ENCODE data around the gene TNFRSF21.
"Not testable (repeated sequence)": the region's sequence is repeated elsewhere in the genome, so short reads cannot be mapped to it uniquely, and the experiment has no call there.

Gene TNFRSF21

GRCh38 chr6:47309291-47310130 lies at the start of gene TNFRSF21:
TNFRSF21 (minus strand) TSS chr6:47309905; CDS start chr6:47309511, 394 bp downstream.
- DNase-seq (ENCODE audit: low read depth in 2 of 2) = peak; percentile 70 to 78

- no peak for DNase-seq (ENCODE audit: low read depth in 2 of 2)
Observed at GRCh38 chr6:47358440-47359225, 48.9 kb upstream of the TNFRSF21 start.

- no peak for DNase-seq (ENCODE audit: low read depth in 2 of 2)
Observed at GRCh38 chr6:47357827-47358226, 48.1 kb upstream of the TNFRSF21 start.

GRCh38 chr6:47355496-47355895 lies 45.8 kb upstream of the TNFRSF21 start:
- DNase-seq (ENCODE audit: low read depth in 2 of 2) = no peak

- no peak for DNase-seq (ENCODE audit: low read depth in 2 of 2)
Observed at GRCh38 chr6:47353871-47354270, 44.2 kb upstream of the TNFRSF21 start.

- DNase-seq (ENCODE audit: low read depth in 2 of 2) = no peak
Observed at GRCh38 chr6:47352966-47353365, 43.3 kb upstream of the TNFRSF21 start.

GRCh38 chr6:47352194-47352920 lies 42.7 kb upstream of the TNFRSF21 start:
- DNase-seq (ENCODE audit: low read depth in 2 of 2) = no peak

- DNase-seq (ENCODE audit: low read depth in 2 of 2) = no peak
Observed at GRCh38 chr6:47351621-47352020, 41.9 kb upstream of the TNFRSF21 start.

- DNase-seq (ENCODE audit: low read depth in 2 of 2) = no peak
Observed at GRCh38 chr6:47349931-47350330, 40.2 kb upstream of the TNFRSF21 start.

- no peak for DNase-seq (ENCODE audit: low read depth in 2 of 2)
Observed at GRCh38 chr6:47348316-47348863, 38.7 kb upstream of the TNFRSF21 start.

GRCh38 chr6:47345761-47346160 lies 36.1 kb upstream of the TNFRSF21 start:
- DNase-seq (ENCODE audit: low read depth in 2 of 2) = no peak

GRCh38 chr6:47344022-47344421 lies 34.3 kb upstream of the TNFRSF21 start:
- DNase-seq (ENCODE audit: low read depth in 2 of 2) = no peak

- no peak for DNase-seq (ENCODE audit: low read depth in 2 of 2)
Observed at GRCh38 chr6:47343600-47343999, 33.9 kb upstream of the TNFRSF21 start.

- no peak for DNase-seq (ENCODE audit: low read depth in 2 of 2)
Observed at GRCh38 chr6:47342824-47343223, 33.1 kb upstream of the TNFRSF21 start.

GRCh38 chr6:47337519-47337918 lies 27.8 kb upstream of the TNFRSF21 start:
- DNase-seq (ENCODE audit: low read depth in 2 of 2) = no peak

GRCh38 chr6:47336334-47336733 lies 26.6 kb upstream of the TNFRSF21 start:
- DNase-seq (ENCODE audit: low read depth in 2 of 2) = no peak

- no peak for DNase-seq (ENCODE audit: low read depth in 2 of 2)
Observed at GRCh38 chr6:47335466-47335865, 25.8 kb upstream of the TNFRSF21 start.

- DNase-seq (ENCODE audit: low read depth in 2 of 2) = no peak
Observed at GRCh38 chr6:47334334-47334733, 24.6 kb upstream of the TNFRSF21 start.

- DNase-seq (ENCODE audit: low read depth in 2 of 2) = not testable (repeated sequence)
Observed at GRCh38 chr6:47328606-47329005, 18.9 kb upstream of the TNFRSF21 start.

- not testable (repeated sequence) for DNase-seq (ENCODE audit: low read depth in 2 of 2)
Observed at GRCh38 chr6:47328139-47328538, 18.4 kb upstream of the TNFRSF21 start.

- DNase-seq (ENCODE audit: low read depth in 2 of 2) = no peak
Observed at GRCh38 chr6:47323887-47324286, 14.2 kb upstream of the TNFRSF21 start.

- no peak for DNase-seq (ENCODE audit: low read depth in 2 of 2)
Observed at GRCh38 chr6:47323321-47323720, 13.6 kb upstream of the TNFRSF21 start.

All from stimulated activated CD8-positive, alpha-beta memory T cell treated with anti-CD3 and anti-CD28 coated beads, Interleukin-2, amount 100 ng/mL, for 48 hours (primary cell).